HEK293T (cell line): ENCODE measurements around the gene ZGPAT.

ENCODE experiments used
- ARNT ChIP-seq: fragments of 450-650 bp; IDR thresholded peaks from 2 replicates; pipeline ENCODE4 v1.6.1; 2017; ENCODE audit warnings: mild to moderate bottlenecking
- CTBP1 ChIP-seq: fragments of 450-650 bp; IDR thresholded peaks from 2 replicates; pipeline ENCODE4 v1.6.1; 2016; ENCODE audit warnings: borderline replicate concordance
- ELF4 ChIP-seq: fragments of 450-650 bp; IDR thresholded peaks from 2 replicates; pipeline ENCODE4 v1.6.1; 2017; ENCODE audit warnings: antibody characterized with exemption
- FOXA1 ChIP-seq: fragments of 450-650 bp; IDR thresholded peaks from 2 replicates; pipeline ENCODE4 v1.6.1; 2016; ENCODE audit warnings: mild to moderate bottlenecking
- FOXK2 ChIP-seq: fragments of 450-650 bp; IDR thresholded peaks from 2 replicates; pipeline ENCODE4 v1.6.1; 2016; ENCODE audit warnings: mild to moderate bottlenecking
- HDGF ChIP-seq: fragments of 450-650 bp; IDR thresholded peaks from 2 replicates; pipeline ENCODE4 v1.6.1; 2017; ENCODE audit warnings: antibody characterized with exemption, borderline replicate concordance
- SP1 ChIP-seq: fragments of 450-650 bp; IDR thresholded peaks from 2 replicates; pipeline ENCODE4 v1.6.1; 2017
- SUZ12 ChIP-seq: fragments of 450-650 bp; IDR thresholded peaks from 2 replicates; pipeline ENCODE4 v1.6.1; 2016; ENCODE audit warnings: mild to moderate bottlenecking
- TARDBP ChIP-seq: fragments of 450-650 bp; IDR thresholded peaks from 2 replicates; pipeline ENCODE4 v1.6.1; 2016
- TF ChIP-seq, protein P1 (sequence below): fragments of 450-650 bp; IDR thresholded peaks from 2 replicates; pipeline ENCODE4 v1.6.1; 2016

DNA sequence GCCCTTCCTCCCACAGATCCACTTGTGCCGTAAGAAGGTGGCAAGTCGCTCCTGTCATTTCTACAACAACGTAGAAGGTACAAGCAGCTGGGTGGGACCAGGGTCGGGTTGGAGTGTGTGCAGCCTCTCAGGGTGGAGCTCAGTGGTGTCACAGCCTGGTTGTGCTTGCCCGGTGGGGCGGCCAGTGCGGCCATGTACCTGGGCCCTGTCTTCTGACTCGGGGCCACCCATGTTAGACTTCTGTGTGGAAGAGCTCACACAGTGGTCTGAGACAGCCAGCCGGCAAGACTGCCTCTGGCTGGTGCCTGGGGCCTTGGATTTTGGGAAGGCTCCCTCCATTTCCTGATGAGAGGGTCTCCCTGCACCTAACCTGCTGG, 45.0 kb upstream of the ZGPAT start:
- TF ChIP-seq SUZ12: no peak
- no peak for TF ChIP-seq ELF4
- TF ChIP-seq SP1: no peak
- TF ChIP-seq, protein P1, sequence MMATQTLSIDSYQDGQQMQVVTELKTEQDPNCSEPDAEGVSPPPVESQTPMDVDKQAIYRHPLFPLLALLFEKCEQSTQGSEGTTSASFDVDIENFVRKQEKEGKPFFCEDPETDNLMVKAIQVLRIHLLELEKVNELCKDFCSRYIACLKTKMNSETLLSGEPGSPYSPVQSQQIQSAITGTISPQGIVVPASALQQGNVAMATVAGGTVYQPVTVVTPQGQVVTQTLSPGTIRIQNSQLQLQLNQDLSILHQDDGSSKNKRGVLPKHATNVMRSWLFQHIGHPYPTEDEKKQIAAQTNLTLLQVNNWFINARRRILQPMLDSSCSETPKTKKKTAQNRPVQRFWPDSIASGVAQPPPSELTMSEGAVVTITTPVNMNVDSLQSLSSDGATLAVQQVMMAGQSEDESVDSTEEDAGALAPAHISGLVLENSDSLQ: no peak
- TF ChIP-seq FOXK2: no peak
- TF ChIP-seq ARNT: no peak
- TF ChIP-seq CTBP1: no peak
- no peak for TF ChIP-seq HDGF
- TF ChIP-seq TARDBP: no peak
- TF ChIP-seq FOXA1: no peak
